ENCODE results near the gene ERCC5. TPM values are rescaled to one million over a fixed set of nuclear protein-coding genes. Genes with fewer than 3 reads are reported as not detected.

ERCC5 gene
- total and polyA plus RNA-seq, 9 of the 15 experiments (the other 6 are each of a cell fraction or from before 2014, with no cell fraction given) = 7.4 to 43.1 (median 33.9) TPM

DNA sequence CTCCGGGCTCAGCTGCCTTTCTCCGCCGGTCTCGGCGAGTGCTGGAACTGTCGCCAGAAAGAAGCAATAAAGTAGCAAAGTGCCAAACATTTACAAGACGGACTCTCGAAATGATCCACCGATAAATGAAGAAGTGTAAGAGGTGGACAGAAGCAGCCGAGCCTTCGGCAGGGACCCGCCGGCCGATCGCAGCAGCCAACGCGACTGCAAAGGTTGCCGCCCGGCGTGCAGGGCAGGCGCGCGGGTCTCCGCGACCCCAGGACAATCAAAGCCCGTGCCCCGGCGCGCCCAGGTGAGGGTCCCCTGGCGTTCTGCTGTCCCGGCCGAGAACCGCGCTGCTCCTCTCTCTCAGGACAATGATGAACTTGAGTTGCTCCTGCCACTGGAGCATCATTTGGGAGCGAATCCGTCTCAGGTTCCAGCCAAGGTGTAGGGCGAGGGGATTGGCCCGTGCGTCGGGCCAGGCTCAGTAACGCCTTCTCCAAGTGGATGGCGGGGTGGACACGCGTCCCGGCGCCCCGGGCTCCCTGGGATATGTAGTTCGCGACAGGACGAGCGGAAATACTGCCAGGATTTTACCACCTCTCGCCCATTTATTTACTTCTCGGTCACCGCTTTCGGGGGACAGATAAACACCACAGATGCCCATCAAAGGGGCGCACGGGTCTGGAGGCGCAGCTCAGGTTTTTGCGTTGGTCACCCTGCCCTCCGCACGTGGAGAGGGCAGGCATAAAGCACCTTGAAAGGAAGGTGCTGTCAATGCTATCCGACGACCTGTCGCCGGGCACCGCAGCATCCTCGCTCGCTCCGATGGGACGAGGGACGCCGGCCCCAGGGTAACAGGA is 47.0 kb upstream of the ERCC5 start, which contains the start of the genes BIVM and POGLUT2 (continued):
- TF ChIP-seq AFF1 (IDR thresholded peaks at IDR 0.05; ENCODE audit: low read depth in 1 of 2, partially characterized antibody in 2 of 2) (peak in 1 of 2 experiments; percentile 75), POLR2A (conservative IDR thresholded peaks at IDR 0.05) (peak; percentile 55; the same call in 1 of the 2 replicates), TBP (optimal IDR thresholded peaks at IDR 0.05; ENCODE audit: low read depth, low read length) (peak; percentile 61), YY1 (IDR thresholded peaks at IDR 0.05; ENCODE audit: borderline replicate concordance in 1 of 3, control insufficient read depth in 1 of 3, extremely low read depth in 1 of 3, insufficient read depth in 3 of 3, insufficient read length in 1 of 3, insufficient replicate concordance in 2 of 3, low read depth in 1 of 3, low read length in 2 of 3) (peak in 1 of 3 experiments; percentile 11), HCFC1 (IDR thresholded peaks at IDR 0.05; ENCODE audit: low read depth, low read length) (peak; percentile 95), BACH1 (tag; IDR thresholded peaks at IDR 0.05) (no peak), KDM1A (IDR thresholded peaks at IDR 0.05) (peak in 1 of 2 experiments; percentile 29; a peak in 1 of 4 replicates), CCNT2 (IDR thresholded peaks at IDR 0.05; ENCODE audit: borderline replicate concordance, extremely low read depth, insufficient read length, low read depth, low read length) (no peak), ERF (CRISPR knock-in tag; IDR thresholded peaks at IDR 0.05) (no peak)
- TF ChIP-seq, protein P1, sequence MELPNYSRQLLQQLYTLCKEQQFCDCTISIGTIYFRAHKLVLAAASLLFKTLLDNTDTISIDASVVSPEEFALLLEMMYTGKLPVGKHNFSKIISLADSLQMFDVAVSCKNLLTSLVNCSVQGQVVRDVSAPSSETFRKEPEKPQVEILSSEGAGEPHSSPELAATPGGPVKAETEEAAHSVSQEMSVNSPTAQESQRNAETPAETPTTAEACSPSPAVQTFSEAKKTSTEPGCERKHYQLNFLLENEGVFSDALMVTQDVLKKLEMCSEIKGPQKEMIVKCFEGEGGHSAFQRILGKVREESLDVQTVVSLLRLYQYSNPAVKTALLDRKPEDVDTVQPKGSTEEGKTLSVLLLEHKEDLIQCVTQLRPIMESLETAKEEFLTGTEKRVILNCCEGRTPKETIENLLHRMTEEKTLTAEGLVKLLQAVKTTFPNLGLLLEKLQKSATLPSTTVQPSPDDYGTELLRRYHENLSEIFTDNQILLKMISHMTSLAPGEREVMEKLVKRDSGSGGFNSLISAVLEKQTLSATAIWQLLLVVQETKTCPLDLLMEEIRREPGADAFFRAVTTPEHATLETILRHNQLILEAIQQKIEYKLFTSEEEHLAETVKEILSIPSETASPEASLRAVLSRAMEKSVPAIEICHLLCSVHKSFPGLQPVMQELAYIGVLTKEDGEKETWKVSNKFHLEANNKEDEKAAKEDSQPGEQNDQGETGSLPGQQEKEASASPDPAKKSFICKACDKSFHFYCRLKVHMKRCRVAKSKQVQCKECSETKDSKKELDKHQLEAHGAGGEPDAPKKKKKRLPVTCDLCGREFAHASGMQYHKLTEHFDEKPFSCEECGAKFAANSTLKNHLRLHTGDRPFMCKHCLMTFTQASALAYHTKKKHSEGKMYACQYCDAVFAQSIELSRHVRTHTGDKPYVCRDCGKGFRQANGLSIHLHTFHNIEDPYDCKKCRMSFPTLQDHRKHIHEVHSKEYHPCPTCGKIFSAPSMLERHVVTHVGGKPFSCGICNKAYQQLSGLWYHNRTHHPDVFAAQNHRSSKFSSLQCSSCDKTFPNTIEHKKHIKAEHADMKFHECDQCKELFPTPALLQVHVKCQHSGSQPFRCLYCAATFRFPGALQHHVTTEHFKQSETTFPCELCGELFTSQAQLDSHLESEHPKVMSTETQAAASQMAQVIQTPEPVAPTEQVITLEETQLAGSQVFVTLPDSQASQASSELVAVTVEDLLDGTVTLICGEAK (IDR thresholded peaks at IDR 0.05) = 0 out of 2 replicates have a peak, but pooled peaks have one; percentile 20
- TF ChIP-seq, protein P1 (CRISPR knock-in tag; IDR thresholded peaks at IDR 0.05) = no peak
- TF ChIP-seq, protein P2, sequence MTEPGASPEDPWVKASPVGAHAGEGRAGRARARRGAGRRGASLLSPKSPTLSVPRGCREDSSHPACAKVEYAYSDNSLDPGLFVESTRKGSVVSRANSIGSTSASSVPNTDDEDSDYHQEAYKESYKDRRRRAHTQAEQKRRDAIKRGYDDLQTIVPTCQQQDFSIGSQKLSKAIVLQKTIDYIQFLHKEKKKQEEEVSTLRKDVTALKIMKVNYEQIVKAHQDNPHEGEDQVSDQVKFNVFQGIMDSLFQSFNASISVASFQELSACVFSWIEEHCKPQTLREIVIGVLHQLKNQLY (CRISPR knock-in tag; conservative IDR thresholded peaks at IDR 0.05) = no peak

All from K562 (cell line).